HepG2 (cell line): ENCODE data around the gene GRHL1. TPM values are rescaled to one million over a fixed set of nuclear protein-coding genes. Genes with fewer than 3 reads are reported as not detected.

Source experiments
- AGO2 ChIP-seq: fragments of 200-400 bp; formaldehyde crosslinking; optimal IDR thresholded peaks from 2 replicates; pipeline ENCODE3; 2017; ENCODE audit warnings: mild to moderate bottlenecking, low read depth, low read length, moderate library complexity
- CAMTA2 ChIP-seq: sonication (generic); formaldehyde crosslinking; IDR thresholded peaks from 2 replicates; pipeline ENCODE4 v1.4.0; 2020; ENCODE audit warnings: mild to moderate bottlenecking, missing genetic modification reagents, borderline replicate concordance
- GATAD1 ChIP-seq: IDR thresholded peaks from 2 replicates; pipeline ENCODE4 v1.6.1; 2016; ENCODE audit warnings: missing genetic modification reagents, missing compliant biosample characterization
- GLI4 ChIP-seq: sonication (generic); formaldehyde crosslinking; IDR thresholded peaks from 2 replicates; pipeline ENCODE4 v1.5.1; 2020; ENCODE audit warnings: missing genetic modification reagents, mild to moderate bottlenecking, moderate library complexity, borderline replicate concordance
- HCFC1 ChIP-seq: fragments of 150-350 bp; IDR thresholded peaks from 2 replicates; pipeline ENCODE4 v1.6.1; 2014; ENCODE audit warnings: low read depth, low read length
- POLR2G ChIP-seq: fragments of 200-400 bp; formaldehyde crosslinking; IDR thresholded peaks from 2 replicates; pipeline ENCODE4 v1.6.1; 2018; ENCODE audit warnings: mild to moderate bottlenecking, low read depth, low read length, moderate library complexity
- RFXAP ChIP-seq: sonication (generic); formaldehyde crosslinking; IDR thresholded peaks from 2 replicates; pipeline ENCODE4 v1.4.0; 2020; ENCODE audit warnings: missing genetic modification reagents, borderline replicate concordance
- SMARCC2 ChIP-seq: fragments of 450-650 bp; IDR thresholded peaks from 2 replicates; pipeline ENCODE4 v1.6.1; 2017; ENCODE audit warnings: antibody characterized with exemption, mild to moderate bottlenecking
- SNAI1 ChIP-seq: sonication (generic); formaldehyde crosslinking; IDR thresholded peaks from 2 replicates; pipeline ENCODE4 v1.5.0; 2020; ENCODE audit warnings: mild to moderate bottlenecking, missing genetic modification reagents, borderline replicate concordance
- TAF15 ChIP-seq: fragments of 200-400 bp; formaldehyde crosslinking; IDR thresholded peaks from one replicate; pipeline ENCODE4 v1.6.1; 2018; ENCODE audit warnings: mild to moderate bottlenecking, low read depth, low read length; ENCODE audit not compliant: poor library complexity, severe bottlenecking
- TBX3 ChIP-seq: fragments of 450-650 bp; IDR thresholded peaks from 2 replicates; pipeline ENCODE4 v1.6.1; 2017; ENCODE audit warnings: antibody characterized with exemption, mild to moderate bottlenecking, inconsistent platforms, borderline replicate concordance
- ZNF138 ChIP-seq: sonication (generic); formaldehyde crosslinking; IDR thresholded peaks from 2 replicates; pipeline ENCODE4 v1.5.0; 2020; ENCODE audit warnings: mild to moderate bottlenecking, low read depth, missing genetic modification reagents
- ZNF703 ChIP-seq: sonication (generic); formaldehyde crosslinking; IDR thresholded peaks from 2 replicates; pipeline ENCODE4 v1.5.1; 2020; ENCODE audit warnings: missing genetic modification reagents, mild to moderate bottlenecking, moderate library complexity, borderline replicate concordance
- polyA plus RNA-seq, 8 experiments: library from polyadenylated mRNA; depleted of rRNA in 3 of 8; stranded (reverse) in 7 of 8; unstranded in 1 of 8; fragments of >200 nt; fragmentation: Illumina TruSeq in 4 of 8; extraction: Trizol in 4 of 8; gene quantifications; 2 replicates each; pipeline versions ENCODE4 v1.2.1 to v1.2.3, GENCODE V29; 2011 to 2016; ENCODE audit warnings: low read depth in 4 of 8, missing spikeins in 1 of 8, mixed read lengths in 1 of 8; ENCODE audit not compliant: insufficient read depth in 1 of 8
- total RNA-seq, 5 experiments: library from RNA; depleted of rRNA; stranded (reverse); fragments of >200 nt; fragmentation: Illumina TruSeq; extraction: Trizol; gene quantifications; 2 replicates each; pipeline ENCODE4 v1.2.3, GENCODE V29; 2016; ENCODE audit warnings: low read depth in 1 of 5
- TF ChIP-seq, protein P1 (sequence below): sonication (generic); formaldehyde crosslinking; IDR thresholded peaks from 2 replicates; pipeline ENCODE4 v1.8.0; 2022; ENCODE audit warnings: missing genetic modification reagents, low read depth, mild to moderate bottlenecking, borderline replicate concordance
- TF ChIP-seq, protein P2 (sequence below), 2 experiments: IDR thresholded peaks; 2 replicates each; pipeline ENCODE4 v1.6.1; 2011 to 2012; ENCODE audit warnings: low read length in 2 of 2, borderline replicate concordance in 1 of 2, low read depth in 1 of 2, mild to moderate bottlenecking in 1 of 2, moderate library complexity in 1 of 2
- TF ChIP-seq, protein P3 (sequence below): sonication (generic); formaldehyde crosslinking; IDR thresholded peaks from 2 replicates; pipeline ENCODE4 v1.4.0; 2020; ENCODE audit warnings: missing genetic modification reagents
- TF ChIP-seq, protein P4 (sequence below): IDR thresholded peaks from 2 replicates; pipeline ENCODE4 v1.6.1; 2016; ENCODE audit warnings: mild to moderate bottlenecking
- TF ChIP-seq, protein P5 (sequence below): sonication (generic); formaldehyde crosslinking; IDR thresholded peaks from 2 replicates; pipeline ENCODE4 v1.4.0; 2020; ENCODE audit warnings: mild to moderate bottlenecking, missing genetic modification reagents
- TF ChIP-seq, protein P6 (sequence below): sonication (generic); formaldehyde crosslinking; IDR thresholded peaks from 2 replicates; pipeline ENCODE4 v1.4.0; 2020; ENCODE audit warnings: mild to moderate bottlenecking, missing genetic modification reagents

Gene GRHL1
- total and polyA plus RNA-seq, 2 of the 13 experiments (the other 11 are each of a cell fraction or from before 2014, with no cell fraction given), result 9.3 to 12.0 TPM

DNA sequence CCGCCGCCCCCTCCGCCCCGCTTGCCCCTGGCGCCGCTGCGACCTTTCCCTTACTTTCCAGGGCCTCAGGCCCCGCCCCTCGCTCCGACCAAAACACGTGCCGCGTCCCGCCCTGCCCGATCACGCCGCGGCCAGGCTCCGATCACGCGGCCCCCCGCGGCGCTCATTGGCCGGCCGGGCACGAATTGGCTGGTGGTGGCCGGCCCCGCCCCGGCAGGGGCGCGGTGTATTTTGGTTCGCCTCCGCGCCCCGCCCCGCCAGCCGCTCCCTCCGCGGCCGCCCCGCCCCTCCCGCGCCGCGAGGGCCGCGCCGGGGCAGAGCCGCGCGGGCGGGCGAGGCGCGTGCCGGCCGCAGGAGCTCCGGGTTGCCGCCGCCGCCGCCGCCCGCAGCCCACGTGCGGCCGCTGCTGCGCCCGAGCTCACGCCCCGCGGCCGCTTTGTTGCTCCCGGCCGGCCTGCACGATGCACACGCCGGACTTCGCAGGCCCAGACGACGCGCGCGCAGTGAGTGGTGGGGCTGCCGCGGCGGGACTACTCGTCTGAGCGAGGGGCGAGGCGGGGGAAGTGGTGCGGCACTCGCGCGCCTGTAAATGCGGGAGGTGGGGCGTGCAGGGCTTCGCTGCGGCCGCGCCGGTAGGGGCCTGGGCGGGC lies 91.9 kb downstream of the GRHL1 start, which contains the start of gene KLF11 (continued):
- TF ChIP-seq ZNF703 (CRISPR knock-in tag) (no peak; the same call in 1 of the 2 replicates), SMARCC2 (no peak), SNAI1 (CRISPR knock-in tag) (peak; percentile 82; the same call in 1 of the 2 replicates), ZNF138 (CRISPR knock-in tag) (peak; percentile 97), CAMTA2 (0 out of 2 replicates have a peak, but pooled peaks have one; percentile 61), RFXAP (CRISPR knock-in tag) (peak; percentile 95), GATAD1 (CRISPR knock-in tag) (peak; percentile 48; the same call in 1 of the 2 replicates), POLR2G (no peak), HCFC1 (no peak), TAF15 (no peak), AGO2 (no peak), GLI4 (CRISPR knock-in tag) (0 out of 2 replicates have a peak, but pooled peaks have one; percentile 65), TBX3 (no peak)
- TF ChIP-seq, protein P1, sequence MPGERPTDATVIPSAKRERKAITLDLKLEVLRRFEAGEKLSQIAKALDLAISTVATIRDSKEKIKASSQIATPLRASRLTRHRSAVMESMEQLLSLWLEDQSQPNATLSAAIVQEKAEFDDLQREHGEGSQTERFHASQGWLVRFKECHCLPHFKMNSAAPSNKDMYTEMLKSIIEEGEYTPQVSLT (CRISPR knock-in tag), result peak; percentile 80; the same call in 1 of the 2 replicates
- TF ChIP-seq, protein P2, sequence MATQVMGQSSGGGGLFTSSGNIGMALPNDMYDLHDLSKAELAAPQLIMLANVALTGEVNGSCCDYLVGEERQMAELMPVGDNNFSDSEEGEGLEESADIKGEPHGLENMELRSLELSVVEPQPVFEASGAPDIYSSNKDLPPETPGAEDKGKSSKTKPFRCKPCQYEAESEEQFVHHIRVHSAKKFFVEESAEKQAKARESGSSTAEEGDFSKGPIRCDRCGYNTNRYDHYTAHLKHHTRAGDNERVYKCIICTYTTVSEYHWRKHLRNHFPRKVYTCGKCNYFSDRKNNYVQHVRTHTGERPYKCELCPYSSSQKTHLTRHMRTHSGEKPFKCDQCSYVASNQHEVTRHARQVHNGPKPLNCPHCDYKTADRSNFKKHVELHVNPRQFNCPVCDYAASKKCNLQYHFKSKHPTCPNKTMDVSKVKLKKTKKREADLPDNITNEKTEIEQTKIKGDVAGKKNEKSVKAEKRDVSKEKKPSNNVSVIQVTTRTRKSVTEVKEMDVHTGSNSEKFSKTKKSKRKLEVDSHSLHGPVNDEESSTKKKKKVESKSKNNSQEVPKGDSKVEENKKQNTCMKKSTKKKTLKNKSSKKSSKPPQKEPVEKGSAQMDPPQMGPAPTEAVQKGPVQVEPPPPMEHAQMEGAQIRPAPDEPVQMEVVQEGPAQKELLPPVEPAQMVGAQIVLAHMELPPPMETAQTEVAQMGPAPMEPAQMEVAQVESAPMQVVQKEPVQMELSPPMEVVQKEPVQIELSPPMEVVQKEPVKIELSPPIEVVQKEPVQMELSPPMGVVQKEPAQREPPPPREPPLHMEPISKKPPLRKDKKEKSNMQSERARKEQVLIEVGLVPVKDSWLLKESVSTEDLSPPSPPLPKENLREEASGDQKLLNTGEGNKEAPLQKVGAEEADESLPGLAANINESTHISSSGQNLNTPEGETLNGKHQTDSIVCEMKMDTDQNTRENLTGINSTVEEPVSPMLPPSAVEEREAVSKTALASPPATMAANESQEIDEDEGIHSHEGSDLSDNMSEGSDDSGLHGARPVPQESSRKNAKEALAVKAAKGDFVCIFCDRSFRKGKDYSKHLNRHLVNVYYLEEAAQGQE (IDR thresholded peaks at IDR 0.05; ENCODE audit: borderline replicate concordance in 1 of 2, low read depth in 1 of 2, low read length in 2 of 2), result no peak
- TF ChIP-seq, protein P3, sequence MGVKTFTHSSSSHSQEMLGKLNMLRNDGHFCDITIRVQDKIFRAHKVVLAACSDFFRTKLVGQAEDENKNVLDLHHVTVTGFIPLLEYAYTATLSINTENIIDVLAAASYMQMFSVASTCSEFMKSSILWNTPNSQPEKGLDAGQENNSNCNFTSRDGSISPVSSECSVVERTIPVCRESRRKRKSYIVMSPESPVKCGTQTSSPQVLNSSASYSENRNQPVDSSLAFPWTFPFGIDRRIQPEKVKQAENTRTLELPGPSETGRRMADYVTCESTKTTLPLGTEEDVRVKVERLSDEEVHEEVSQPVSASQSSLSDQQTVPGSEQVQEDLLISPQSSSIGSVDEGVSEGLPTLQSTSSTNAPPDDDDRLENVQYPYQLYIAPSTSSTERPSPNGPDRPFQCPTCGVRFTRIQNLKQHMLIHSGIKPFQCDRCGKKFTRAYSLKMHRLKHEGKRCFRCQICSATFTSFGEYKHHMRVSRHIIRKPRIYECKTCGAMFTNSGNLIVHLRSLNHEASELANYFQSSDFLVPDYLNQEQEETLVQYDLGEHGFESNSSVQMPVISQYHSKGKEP (CRISPR knock-in tag), result peak; percentile 94
- TF ChIP-seq, protein P4, sequence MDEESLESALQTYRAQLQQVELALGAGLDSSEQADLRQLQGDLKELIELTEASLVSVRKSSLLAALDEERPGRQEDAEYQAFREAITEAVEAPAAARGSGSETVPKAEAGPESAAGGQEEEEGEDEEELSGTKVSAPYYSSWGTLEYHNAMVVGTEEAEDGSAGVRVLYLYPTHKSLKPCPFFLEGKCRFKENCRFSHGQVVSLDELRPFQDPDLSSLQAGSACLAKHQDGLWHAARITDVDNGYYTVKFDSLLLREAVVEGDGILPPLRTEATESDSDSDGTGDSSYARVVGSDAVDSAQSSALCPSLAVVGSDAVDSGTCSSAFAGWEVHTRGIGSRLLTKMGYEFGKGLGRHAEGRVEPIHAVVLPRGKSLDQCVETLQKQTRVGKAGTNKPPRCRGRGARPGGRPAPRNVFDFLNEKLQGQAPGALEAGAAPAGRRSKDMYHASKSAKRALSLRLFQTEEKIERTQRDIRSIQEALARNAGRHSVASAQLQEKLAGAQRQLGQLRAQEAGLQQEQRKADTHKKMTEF (CRISPR knock-in tag), result peak; percentile 39; the same call in 1 of the 2 replicates
- TF ChIP-seq, protein P5, sequence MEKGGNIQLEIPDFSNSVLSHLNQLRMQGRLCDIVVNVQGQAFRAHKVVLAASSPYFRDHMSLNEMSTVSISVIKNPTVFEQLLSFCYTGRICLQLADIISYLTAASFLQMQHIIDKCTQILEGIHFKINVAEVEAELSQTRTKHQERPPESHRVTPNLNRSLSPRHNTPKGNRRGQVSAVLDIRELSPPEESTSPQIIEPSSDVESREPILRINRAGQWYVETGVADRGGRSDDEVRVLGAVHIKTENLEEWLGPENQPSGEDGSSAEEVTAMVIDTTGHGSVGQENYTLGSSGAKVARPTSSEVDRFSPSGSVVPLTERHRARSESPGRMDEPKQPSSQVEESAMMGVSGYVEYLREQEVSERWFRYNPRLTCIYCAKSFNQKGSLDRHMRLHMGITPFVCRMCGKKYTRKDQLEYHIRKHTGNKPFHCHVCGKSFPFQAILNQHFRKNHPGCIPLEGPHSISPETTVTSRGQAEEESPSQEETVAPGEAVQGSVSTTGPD (CRISPR knock-in tag), result no peak
- TF ChIP-seq, protein P6, sequence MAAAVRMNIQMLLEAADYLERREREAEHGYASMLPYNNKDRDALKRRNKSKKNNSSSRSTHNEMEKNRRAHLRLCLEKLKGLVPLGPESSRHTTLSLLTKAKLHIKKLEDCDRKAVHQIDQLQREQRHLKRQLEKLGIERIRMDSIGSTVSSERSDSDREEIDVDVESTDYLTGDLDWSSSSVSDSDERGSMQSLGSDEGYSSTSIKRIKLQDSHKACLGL, result peak; percentile 98
